Tibial artery (tissue), 4 donors: ENCODE results near the gene AEBP2.
A peak's percentile ranks its signal among the peaks of the same experiment; 100 is the strongest.
"Not testable (repeated sequence)": the region's sequence is repeated elsewhere in the genome, so short reads cannot be mapped to it uniquely, and the experiment has no call there.

ENCODE experiments used
- DNase-seq, 2 donors: peaks; one replicate each; pipeline ENCODE4 v3.0.0-alpha.2; 2019
- H3K27ac ChIP-seq, 2 donors: fragments of 200-600 bp; sonication (generic) in 1 of 2; 1 replicate in 1 of 2; 2 replicates in 1 of 2; pipeline ENCODE4 v1.5.1; 2018 to 2019; ENCODE audit warnings: mild to moderate bottlenecking in 1 of 2
- H3K27me3 ChIP-seq, 2 donors: fragments of 200-600 bp; sonication (generic) in 1 of 2; one replicate each; pipeline versions ENCODE4 v1.5.1 to v1.6.0; 2016 to 2019
- H3K36me3 ChIP-seq, 3 donors: fragments of 200-600 bp; sonication (generic) in 2 of 3; one replicate each; pipeline ENCODE4 v1.5.1; 2016 to 2019; ENCODE audit warnings: mild to moderate bottlenecking in 2 of 3
- H3K4me1 ChIP-seq, 4 donors: fragments of 200-600 bp; sonication (generic) in 2 of 4; 1 replicate in 3 of 4; 2 replicates in 1 of 4; pipeline ENCODE4 v1.5.1; 2016 to 2019
- H3K4me3 ChIP-seq, 2 donors: fragments of 200-600 bp; sonication (generic) in 1 of 2; 1 replicate in 1 of 2; 2 replicates in 1 of 2; pipeline ENCODE4 v1.5.1; 2018 to 2019; ENCODE audit warnings: mild to moderate bottlenecking in 2 of 2
- H3K9me3 ChIP-seq, 3 donors: fragments of 200-600 bp; sonication (generic) in 1 of 3; one replicate each; pipeline ENCODE4 v1.5.1; 2016 to 2019
- CTCF ChIP-seq, 2 experiments: fragments of 200-600 bp in 1 of 2; fragments of 450-650 bp in 1 of 2; IDR thresholded peaks; one replicate each; pipeline ENCODE4 v1.5.1; 2017 to 2019; ENCODE audit warnings: antibody characterized with exemption in 2 of 2, mild to moderate bottlenecking in 1 of 2, moderate library complexity in 1 of 2
- intact Hi-C: fragments of 100-400 bp; cut with DNase I; formaldehyde crosslinking; loops from one replicate; pipeline ENCODE4 v1.15.0; 2023; ENCODE audit warnings: low total_unique reads

AEBP2 gene

GRCh38 chr12:19439059-19440018, at the start of gene AEBP2:
TSS of gene AEBP2 (plus strand) at chr12:19439492. CDS start at chr12:19439700, 208 bp downstream.
- intact Hi-C loops: no loop called here

GRCh38 chr12:19390051-19390598, 49.2 kb upstream of the AEBP2 start:
- intact Hi-C loops: no loop called here
- no peak overlapping the region for H3K4me3 ChIP-seq
- no peaks in the 10 kb centered on the region for H3K27me3 ChIP-seq
- H3K27ac ChIP-seq: no peak overlapping the region
- H3K36me3 ChIP-seq: no peaks in the 10 kb centered on the region
- DNase-seq: no peak
- no peak for TF ChIP-seq CTCF (IDR thresholded peaks at IDR 0.05)
- no peaks in the 10 kb centered on the region for H3K4me1 ChIP-seq
- H3K9me3 ChIP-seq: no peaks in the 10 kb centered on the region

More at GRCh38 chr12:19439059-19440018, at the start of gene AEBP2:
- peaks cover 0 to 5% (median 4%) of the 10 kb centered on the region in 3 donors for H3K36me3 ChIP-seq
- no peak for TF ChIP-seq CTCF (IDR thresholded peaks at IDR 0.05)
- peak within 1 kb of the TSS; percentile 99 for H3K27ac ChIP-seq
- H3K4me1 ChIP-seq: peaks cover 0 to 28% (median 19%) of the 10 kb centered on the region in 4 donors
- H3K27me3 ChIP-seq: no peaks in the 10 kb centered on the region
- peak; percentile 94 to 97 for DNase-seq
- H3K4me3 ChIP-seq: peak within 1 kb of the TSS; percentile 98 to 99
- no peaks in the 10 kb centered on the region for H3K9me3 ChIP-seq

GRCh38 chr12:19392644-19393043, 46.6 kb upstream of the AEBP2 start:
- H3K27me3 ChIP-seq, H3K27ac ChIP-seq, H3K4me3 ChIP-seq, intact Hi-C loops, H3K4me1 ChIP-seq, H3K9me3 ChIP-seq, H3K36me3 ChIP-seq: not testable (repeated sequence)
- DNase-seq: peak in 1 of 2 donors; percentile 12

GRCh38 chr12:19394385-19394784, 44.9 kb upstream of the AEBP2 start:
- Histone ChIP-seq H3K9me3 (no peaks in the 10 kb centered on the region), H3K27me3 (no peaks in the 10 kb centered on the region), H3K4me1 (no peaks in the 10 kb centered on the region), H3K4me3 (no peak overlapping the region), H3K27ac (no peak overlapping the region), H3K36me3 (no peaks in the 10 kb centered on the region)
- TF ChIP-seq CTCF (IDR thresholded peaks at IDR 0.05): no peak
- DNase-seq: no peak
- intact Hi-C loops: no loop called here

GRCh38 chr12:19397534-19397933, 41.8 kb upstream of the AEBP2 start:
- peaks cover 0 to 2% (median 0%) of the 10 kb centered on the region in 4 donors for H3K4me1 ChIP-seq
- no peak overlapping the region for H3K4me3 ChIP-seq
- TF ChIP-seq CTCF (IDR thresholded peaks at IDR 0.05): no peak
- H3K9me3 ChIP-seq: no peaks in the 10 kb centered on the region
- no peak overlapping the region for H3K27ac ChIP-seq
- no peaks in the 10 kb centered on the region for H3K36me3 ChIP-seq
- intact Hi-C loops: no loop called here
- H3K27me3 ChIP-seq: no peaks in the 10 kb centered on the region
- no peak for DNase-seq
